Upper lobe of left lung (tissue), 6 donors: ENCODE results near the gene SENP7. TPM values are rescaled to one million over a fixed set of nuclear protein-coding genes. Genes with fewer than 3 reads are reported as not detected.
"Not testable (repeated sequence)": the region's sequence is repeated elsewhere in the genome, so short reads cannot be mapped to it uniquely, and the experiment has no call there.

ENCODE experiments used
- ATAC-seq, 2 donors: fragments of 200-7000 bp; cut with Tn5 transposase; one replicate each; pipeline ENCODE4 v1.9.1; 2022; ENCODE audit warnings: mild to moderate bottlenecking in 2 of 2, moderate library complexity in 2 of 2; ENCODE audit not compliant: low FRiP score in 2 of 2
- DNase-seq, 2 donors: peaks; one replicate each; pipeline ENCODE4 v3.0.0-alpha.2; 2019 to 2020
- H3K27ac ChIP-seq, 4 donors: fragments of 200-600 bp; sonication (generic); one replicate each; pipeline ENCODE4 v1.5.1; 2016 to 2019
- H3K27me3 ChIP-seq, 4 donors: fragments of 200-600 bp; sonication (generic); one replicate each; pipeline ENCODE4 v1.5.1; 2017 to 2019
- H3K36me3 ChIP-seq, 4 donors: fragments of 200-600 bp; sonication (generic); one replicate each; pipeline ENCODE4 v1.5.1; 2016 to 2019
- H3K4me1 ChIP-seq, 4 donors: fragments of 200-600 bp; sonication (generic); one replicate each; pipeline ENCODE4 v1.5.1; 2018 to 2019
- H3K4me3 ChIP-seq, 4 donors: fragments of 200-600 bp; sonication (generic); one replicate each; pipeline ENCODE4 v1.5.1; 2017 to 2019; ENCODE audit warnings: mild to moderate bottlenecking in 2 of 4, moderate library complexity in 1 of 4
- H3K9me3 ChIP-seq, 4 donors: fragments of 200-600 bp; sonication (generic); one replicate each; pipeline ENCODE4 v1.5.1; 2018 to 2019
- CTCF ChIP-seq, 6 experiments: fragments of 450-650 bp in 4 of 6; fragments of 200-600 bp in 2 of 6; sonication (generic) in 2 of 6; IDR thresholded peaks; one replicate each; pipeline ENCODE4 v1.5.1; 2016 to 2019; ENCODE audit warnings: antibody characterized with exemption in 6 of 6
- EP300 ChIP-seq, 4 donors: sonication (generic); formaldehyde crosslinking; IDR thresholded peaks; one replicate each; pipeline ENCODE4 v1.5.1; 2017; ENCODE audit warnings: antibody characterized with exemption in 4 of 4, control low read depth in 2 of 4
- POLR2A ChIP-seq, 4 donors: fragments of 450-650 bp; IDR thresholded peaks; one replicate each; pipeline ENCODE4 v1.5.1; 2016 to 2017; ENCODE audit warnings: antibody characterized with exemption in 4 of 4, mild to moderate bottlenecking in 2 of 4
- POLR2AphosphoS5 ChIP-seq, 2 donors: sonication (generic); formaldehyde crosslinking; IDR thresholded peaks; one replicate each; pipeline ENCODE4 v1.5.1; 2017; ENCODE audit warnings: antibody characterized with exemption in 2 of 2
- WGBS, 2 donors: methylation state at CpG; one replicate each; pipeline ENCODE4 v1.1.5; 2017 to 2018; 5-methylcytosine and 5-hydroxymethylcytosine counted together
- total RNA-seq, 6 donors: library from RNA; depleted of rRNA in 4 of 6; stranded (reverse); fragments of >200 nt in 4 of 6; gene quantifications; one replicate each; pipeline versions ENCODE4 v1.1.0 to v1.2.1, GENCODE V29; 2016 to 2021
- donor health status: DM: no; HTN: no; CAD: no; lungs with moderate emphysema.
- donor health status: DM: no; HTN: yes; CAD: no; lungs with severe emphysema.

The SENP7 gene
- total RNA-seq, 6 donors from 2014 or later: 6.0 to 34.6 (median 14.3) TPM

GRCh38 chr3:101497803-101498202 is 15.2 kb downstream of the SENP7 start:
- no peaks in the 10 kb centered on the region for H3K4me1 ChIP-seq
- TF ChIP-seq CTCF (IDR thresholded peaks at IDR 0.05) (no peak), POLR2AphosphoS5 (IDR thresholded peaks at IDR 0.05) (no peak), POLR2A (IDR thresholded peaks at IDR 0.05) (no peak), EP300 (IDR thresholded peaks at IDR 0.05) (no peak)
- ATAC-seq (no peak), DNase-seq (no peak)
- no peaks in the 10 kb centered on the region for H3K9me3 ChIP-seq
- no peaks in the 10 kb centered on the region for H3K27me3 ChIP-seq
- H3K36me3 ChIP-seq: peaks cover 0 to 6% (median 2%) of the 10 kb centered on the region in 4 donors
- no peak overlapping the region for H3K27ac ChIP-seq
- H3K4me3 ChIP-seq: no peak overlapping the region
- WGBS, 2 donors: 91 to 94% methylated on average over 2 of the region's 2 CpGs

DNA sequence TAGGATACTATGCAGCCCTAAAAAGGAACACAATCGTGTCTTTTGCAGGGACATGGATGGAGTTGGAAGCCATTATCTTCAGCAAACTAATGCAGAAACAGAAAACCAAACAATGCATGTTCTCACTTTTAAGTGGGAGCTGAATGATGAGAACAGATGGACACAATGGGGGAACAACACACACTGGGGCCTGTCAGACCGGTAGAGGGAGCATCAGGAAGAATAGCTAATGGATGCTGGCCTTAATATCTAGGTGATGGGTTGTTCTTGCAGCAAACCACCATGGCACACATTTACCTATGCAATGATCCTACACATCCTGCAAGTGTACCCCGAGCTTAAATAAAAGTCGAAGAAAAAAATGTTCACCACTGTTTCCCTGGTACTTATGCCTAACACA is 17.5 kb downstream of the SENP7 start:
- TF ChIP-seq CTCF (IDR thresholded peaks at IDR 0.05) (no peak), POLR2AphosphoS5 (IDR thresholded peaks at IDR 0.05) (no peak), EP300 (IDR thresholded peaks at IDR 0.05) (no peak), POLR2A (IDR thresholded peaks at IDR 0.05) (no peak)
- 85 to 95% methylated on average over 4 of the region's 4 CpGs for WGBS, 2 donors
- ATAC-seq (no peak), DNase-seq (no peak)
- Histone ChIP-seq H3K27ac (no peak overlapping the region), H3K4me1 (no peaks in the 10 kb centered on the region), H3K9me3 (no peaks in the 10 kb centered on the region), H3K27me3 (no peaks in the 10 kb centered on the region), H3K4me3 (no peak overlapping the region), H3K36me3 (peaks cover 0 to 18% (median 2%) of the 10 kb centered on the region in 4 donors)

DNA sequence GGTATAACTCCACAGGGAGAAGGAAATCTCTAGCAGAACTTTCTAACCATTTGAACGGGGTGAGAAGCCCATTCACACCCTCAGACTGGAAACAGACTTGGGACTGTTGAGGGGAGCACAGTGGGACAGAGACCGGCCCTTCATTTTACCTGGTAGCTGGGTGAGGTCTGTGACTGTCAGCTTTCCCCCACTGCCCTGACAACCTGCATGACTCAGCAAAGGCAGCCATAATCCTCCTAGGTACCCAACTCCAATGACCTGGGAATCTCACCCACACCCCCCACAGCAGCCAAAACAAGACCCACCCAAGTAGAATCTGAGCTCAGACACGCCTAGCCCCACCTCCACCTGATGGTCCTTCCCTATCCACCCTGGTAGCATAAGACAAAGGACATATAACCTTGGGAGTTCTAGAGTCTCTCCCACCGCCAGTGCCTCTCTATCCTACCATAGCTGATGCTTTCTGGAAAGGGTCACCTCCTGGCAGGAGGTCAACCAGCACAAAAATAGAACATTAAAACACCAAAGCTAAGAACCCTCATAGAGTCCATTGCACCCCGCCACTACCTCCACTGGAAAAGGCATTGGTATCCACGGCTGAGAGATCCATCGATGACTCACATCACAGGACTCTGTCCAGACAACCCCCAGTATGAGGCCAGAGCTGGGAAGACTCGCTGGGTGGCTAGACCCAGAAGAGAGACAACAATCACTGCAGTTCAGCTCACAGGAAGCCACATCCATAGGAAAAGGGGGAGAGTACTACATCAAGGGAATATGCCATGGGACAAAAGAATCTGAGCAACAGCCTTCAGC is 28.0 kb downstream of the SENP7 start:
- TF ChIP-seq POLR2AphosphoS5 (IDR thresholded peaks at IDR 0.05) (no peak), EP300 (IDR thresholded peaks at IDR 0.05) (no peak), CTCF (IDR thresholded peaks at IDR 0.05) (no peak), POLR2A (IDR thresholded peaks at IDR 0.05) (no peak)
- Histone ChIP-seq H3K36me3 (peaks cover 0 to 17% (median 2%) of the 10 kb centered on the region in 4 donors), H3K27me3 (no peaks in the 10 kb centered on the region), H3K27ac (no peak overlapping the region), H3K9me3 (no peaks in the 10 kb centered on the region), H3K4me3 (no peak overlapping the region), H3K4me1 (no peaks in the 10 kb centered on the region)
- ATAC-seq: no peak
- DNase-seq: no peak
- 95 to 98% methylated on average over 8 of the region's 8 CpGs for WGBS, 2 donors

DNA sequence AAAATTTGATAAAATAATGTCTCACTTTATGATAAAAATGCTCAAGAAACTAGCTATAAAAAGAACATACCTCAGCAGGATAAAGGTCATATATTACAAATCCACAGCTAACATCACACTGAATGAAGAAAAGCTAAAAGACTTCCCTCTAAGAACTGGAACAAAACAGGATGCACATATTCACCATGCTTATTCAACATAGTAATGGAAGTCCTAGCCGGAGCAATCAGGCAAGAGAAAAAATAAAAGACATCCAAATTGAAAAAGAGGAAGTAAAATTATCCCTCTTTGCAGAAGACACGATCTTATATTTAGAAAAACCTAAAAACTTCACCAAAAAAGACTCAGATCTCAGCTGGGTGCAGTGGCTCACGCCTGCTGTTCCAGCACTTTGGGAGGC is 34.0 kb downstream of the SENP7 start:
- H3K27me3 ChIP-seq: no peaks in the 10 kb centered on the region
- TF ChIP-seq EP300 (IDR thresholded peaks at IDR 0.05) (no peak), POLR2A (IDR thresholded peaks at IDR 0.05) (no peak), POLR2AphosphoS5 (IDR thresholded peaks at IDR 0.05) (no peak), CTCF (IDR thresholded peaks at IDR 0.05) (no peak)
- H3K9me3 ChIP-seq: no peaks in the 10 kb centered on the region
- H3K36me3 ChIP-seq: peaks cover 0 to 6% (median 0%) of the 10 kb centered on the region in 4 donors
- ATAC-seq (no peak), DNase-seq (no peak)
- 69 to 81% methylated on average over 3 of the region's 3 CpGs for WGBS, 2 donors
- H3K4me1 ChIP-seq: peaks cover 0 to 4% (median 0%) of the 10 kb centered on the region in 4 donors
- no peak overlapping the region for H3K4me3 ChIP-seq
- no peak overlapping the region for H3K27ac ChIP-seq

DNA sequence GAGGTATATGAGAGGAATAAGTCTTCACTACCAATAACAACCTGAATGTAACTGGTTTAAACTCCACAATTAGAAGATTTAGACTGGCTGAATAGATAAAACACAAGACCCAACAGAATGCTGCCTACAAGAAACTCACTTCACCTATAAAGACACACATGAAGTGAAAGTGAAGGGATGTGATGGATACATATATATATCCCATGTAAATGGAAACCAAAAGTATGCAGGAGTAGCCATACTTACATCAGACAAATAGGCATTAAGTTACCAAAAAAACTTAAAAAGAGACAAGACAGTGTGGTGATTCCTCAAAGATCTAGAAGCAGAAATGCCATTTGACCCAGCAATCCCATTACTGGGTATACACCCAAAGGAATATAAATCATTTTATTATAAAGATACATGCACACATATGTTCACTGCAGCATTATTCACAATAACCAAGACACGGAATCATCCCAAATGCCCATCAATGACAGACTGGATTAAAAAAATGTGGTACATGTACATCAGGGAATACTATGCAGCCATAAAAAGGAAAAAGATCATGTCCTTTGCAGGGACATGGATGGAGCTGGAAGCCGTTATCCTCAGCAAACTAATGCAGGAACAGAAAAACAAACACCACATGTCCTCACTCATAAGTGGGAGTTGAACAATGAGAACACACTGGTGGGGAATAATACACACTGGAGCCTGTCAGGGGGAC is 38.0 kb downstream of the SENP7 start:
- ATAC-seq: not testable (repeated sequence)

DNA sequence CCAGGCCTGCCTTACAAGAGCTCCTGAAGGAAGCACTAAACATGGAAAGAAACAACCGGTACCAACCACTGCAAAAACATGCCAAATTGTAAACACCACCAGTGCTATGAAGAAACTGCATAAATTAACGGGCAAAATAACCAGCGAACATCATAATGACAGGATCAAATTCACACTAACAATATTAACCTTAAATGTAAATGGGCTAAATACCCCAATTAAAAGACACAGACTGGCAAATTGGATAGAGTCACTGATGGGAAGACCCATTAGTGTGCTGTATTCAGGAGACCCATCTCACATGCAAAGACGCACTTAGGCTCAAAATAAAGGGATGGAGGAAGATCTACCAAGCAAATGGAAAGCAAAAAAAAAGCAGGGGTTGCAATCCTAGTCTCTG is 44.3 kb downstream of the SENP7 start:
- not testable (repeated sequence) for H3K27ac ChIP-seq, H3K27me3 ChIP-seq, H3K9me3 ChIP-seq, H3K36me3 ChIP-seq, DNase-seq, ATAC-seq, H3K4me3 ChIP-seq
- WGBS, 2 donors: 92 to 98% methylated on average over 4 of the region's 4 CpGs
- H3K4me1 ChIP-seq: peaks cover 0 to 11% (median 1%) of the 10 kb centered on the region in 4 donors

More for the DNA sequence above, 38.0 kb downstream of the SENP7 start:
- not testable (repeated sequence) for H3K4me1 ChIP-seq, H3K4me3 ChIP-seq, H3K36me3 ChIP-seq, H3K27me3 ChIP-seq, DNase-seq, H3K27ac ChIP-seq, H3K9me3 ChIP-seq
- WGBS, 2 donors: 96 to 100% methylated on average over 2 of the region's 2 CpGs

DNA sequence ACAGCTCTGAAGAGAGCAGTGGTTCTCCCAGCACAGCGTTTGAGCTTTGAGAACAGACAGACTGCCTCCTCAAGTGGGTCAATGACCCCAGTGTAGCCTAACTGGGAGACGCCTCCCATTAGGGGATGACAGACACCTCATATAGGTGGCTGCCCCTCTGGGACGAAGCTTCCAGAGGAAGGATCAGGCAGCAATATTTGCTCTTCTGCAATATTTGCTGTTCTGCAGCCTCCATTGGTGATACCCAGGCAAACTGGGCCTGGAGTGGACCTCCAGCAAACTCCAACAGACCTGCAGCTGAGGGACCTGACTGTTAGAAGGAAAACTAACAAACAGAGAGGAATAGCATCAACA is 45.7 kb downstream of the SENP7 start:
- Histone ChIP-seq H3K4me3 (peak overlapping the region in 2 of 4 donors; percentile 18 to 24), H3K4me1 (peaks cover 0 to 11% (median 1%) of the 10 kb centered on the region in 4 donors), H3K27ac (peak overlapping the region in 1 of 4 donors; percentile 73)
- not testable (repeated sequence) for ATAC-seq, H3K9me3 ChIP-seq, H3K27me3 ChIP-seq, DNase-seq, H3K36me3 ChIP-seq
- 53 to 79% methylated on average over 3 of the region's 3 CpGs for WGBS, 2 donors
